ENCODE results near the gene COQ9.

GRCh38 chr16:57473906-57474305 lies 26.6 kb downstream of the COQ9 start:
- TF ChIP-seq CTCF (IDR thresholded peaks at IDR 0.05): no peak
- TF ChIP-seq POLR2A (IDR thresholded peaks at IDR 0.05): no peak
